Measurements from ENCODE around the gene ADIPOQ.

The ADIPOQ gene

GRCh38 chr3:186832276-186832675 lies 10.2 kb upstream of the ADIPOQ start:
- no peaks in the 10 kb centered on the region for H3K9me3 Mint-ChIP-seq
- DNase-seq: no peak
- no peaks in the 10 kb centered on the region for H3K4me1 Mint-ChIP-seq
- H3K36me3 Mint-ChIP-seq (ENCODE audit: low read depth): no peaks in the 10 kb centered on the region
- H3K4me3 Mint-ChIP-seq: no peak overlapping the region
- H3K27me3 Mint-ChIP-seq (ENCODE audit: low read depth, poor library complexity): peaks cover 47% of the 10 kb centered on the region
- no peak for TF ChIP-seq CTCF (IDR thresholded peaks at IDR 0.05)
- no peak overlapping the region for H3K27ac Mint-ChIP-seq

- H3K4me3 Mint-ChIP-seq: no peak overlapping the region
- H3K27me3 Mint-ChIP-seq (ENCODE audit: low read depth, poor library complexity): peaks cover 23% of the 10 kb centered on the region
- no peak overlapping the region for H3K27ac Mint-ChIP-seq
- no peak for TF ChIP-seq CTCF (IDR thresholded peaks at IDR 0.05)
- H3K4me1 Mint-ChIP-seq: no peaks in the 10 kb centered on the region
- no peak for DNase-seq
- no peaks in the 10 kb centered on the region for H3K9me3 Mint-ChIP-seq
- no peaks in the 10 kb centered on the region for H3K36me3 Mint-ChIP-seq (ENCODE audit: low read depth)
Measured at GRCh38 chr3:186839874-186840641, 2.5 kb upstream of the ADIPOQ start.

GRCh38 chr3:186841620-186842019 lies 890 bp upstream of the ADIPOQ start:
- no peak overlapping the region for H3K27ac Mint-ChIP-seq
- H3K4me1 Mint-ChIP-seq: no peaks in the 10 kb centered on the region
- TF ChIP-seq CTCF (IDR thresholded peaks at IDR 0.05): no peak
- no peak overlapping the region for H3K4me3 Mint-ChIP-seq
- peaks cover 31% of the 10 kb centered on the region for H3K27me3 Mint-ChIP-seq (ENCODE audit: low read depth, poor library complexity)
- no peak for DNase-seq
- H3K36me3 Mint-ChIP-seq (ENCODE audit: low read depth): no peaks in the 10 kb centered on the region
- no peaks in the 10 kb centered on the region for H3K9me3 Mint-ChIP-seq

GRCh38 chr3:186843039-186843432 lies 526 bp downstream of the ADIPOQ start:
- no peak overlapping the region for H3K4me3 Mint-ChIP-seq
- DNase-seq: no peak
- H3K27ac Mint-ChIP-seq: no peak overlapping the region
- no peaks in the 10 kb centered on the region for H3K36me3 Mint-ChIP-seq (ENCODE audit: low read depth)
- no peak for TF ChIP-seq CTCF (IDR thresholded peaks at IDR 0.05)
- peaks cover 28% of the 10 kb centered on the region for H3K27me3 Mint-ChIP-seq (ENCODE audit: low read depth, poor library complexity)
- no peaks in the 10 kb centered on the region for H3K9me3 Mint-ChIP-seq
- H3K4me1 Mint-ChIP-seq: no peaks in the 10 kb centered on the region

GRCh38 chr3:186844908-186845307 lies 2.4 kb downstream of the ADIPOQ start:
- Mint-ChIP-seq H3K27ac (no peak overlapping the region), H3K4me1 (no peaks in the 10 kb centered on the region), H3K9me3 (no peaks in the 10 kb centered on the region), H3K27me3 (ENCODE audit: low read depth, poor library complexity) (peaks cover 28% of the 10 kb centered on the region), H3K36me3 (ENCODE audit: low read depth) (no peaks in the 10 kb centered on the region), H3K4me3 (no peak overlapping the region)
- no peak for TF ChIP-seq CTCF (IDR thresholded peaks at IDR 0.05)
- no peak for DNase-seq

- Mint-ChIP-seq H3K36me3 (ENCODE audit: low read depth) (no peaks in the 10 kb centered on the region), H3K9me3 (no peaks in the 10 kb centered on the region), H3K27me3 (ENCODE audit: low read depth, poor library complexity) (peaks cover 28% of the 10 kb centered on the region), H3K27ac (no peak overlapping the region), H3K4me1 (no peaks in the 10 kb centered on the region), H3K4me3 (no peak overlapping the region)
- DNase-seq: no peak
- no peak for TF ChIP-seq CTCF (IDR thresholded peaks at IDR 0.05)
Measured at GRCh38 chr3:186845756-186846155, 3.2 kb downstream of the ADIPOQ start.

Measured in nephron progenitor cell (in vitro differentiated cells).